Keratinocyte (primary cell): ENCODE measurements around the gene HMG20A. TPM values are rescaled to one million over a fixed set of nuclear protein-coding genes. Genes with fewer than 3 reads are reported as not detected.

Experiments
- DNase-seq: peaks from one replicate; pipeline ENCODE4 v3.0.0-alpha.2; 2011; ENCODE audit warnings: low read depth, missing footprints, low spot score
- FAIRE-seq: peaks from 2 replicates; lab custom pipeline; 2011; peaks lifted over from hg19 to GRCh38; lab: Jason Lieb, UNC
- H2AFZ ChIP-seq: 2 replicates; pipeline ENCODE4 v1.6.0; 2012; ENCODE audit warnings: low read length, control low read depth, inconsistent platforms; ENCODE audit not compliant: control insufficient read depth
- H3K27ac ChIP-seq: 2 replicates; pipeline ENCODE4 v1.5.1; 2011; ENCODE audit warnings: low read length; ENCODE audit not compliant: control insufficient read depth, insufficient read depth
- H3K27me3 ChIP-seq: 3 replicates; pipeline ENCODE4 v1.6.0; 2011; ENCODE audit warnings: low read length; ENCODE audit not compliant: control insufficient read depth, insufficient read depth; ENCODE audit errors: extremely low read depth
- H3K36me3 ChIP-seq, 2 experiments: 2 replicates in 1 of 2; 3 replicates in 1 of 2; pipeline ENCODE4 v1.5.1; 2011; ENCODE audit warnings: low read length in 2 of 2, mild to moderate bottlenecking in 1 of 2; ENCODE audit not compliant: control insufficient read depth in 2 of 2, insufficient read depth in 2 of 2; ENCODE audit errors: extremely low read depth in 1 of 2
- H3K4me1 ChIP-seq: 3 replicates; pipeline ENCODE4 v1.5.1; 2011; ENCODE audit warnings: low read length; ENCODE audit not compliant: control insufficient read depth, insufficient read depth; ENCODE audit errors: extremely low read depth
- H3K4me2 ChIP-seq: 3 replicates; pipeline ENCODE4 v1.6.0; 2011; ENCODE audit warnings: low read depth, low read length; ENCODE audit not compliant: control insufficient read depth, insufficient read depth; ENCODE audit errors: extremely low read depth
- H3K4me3 ChIP-seq, 3 experiments: fragments of 200-600 bp in 1 of 3; sonication (generic) in 1 of 3; 2 replicates in 2 of 3; 3 replicates in 1 of 3; pipeline ENCODE4 v1.5.1; 2011 to 2016; ENCODE audit warnings: low read length in 3 of 3, mild to moderate bottlenecking in 3 of 3, control low read depth in 2 of 3, inconsistent platforms in 1 of 3, low read depth in 1 of 3, mixed read lengths in 1 of 3, mixed run types in 1 of 3, moderate library complexity in 1 of 3; ENCODE audit not compliant: control insufficient read depth in 2 of 3, insufficient read depth in 2 of 3; ENCODE audit errors: extremely low read depth in 1 of 3
- H3K79me2 ChIP-seq: 2 replicates; pipeline ENCODE4 v1.6.0; 2012; ENCODE audit warnings: low read length; ENCODE audit not compliant: control insufficient read depth, insufficient read depth
- H3K9ac ChIP-seq: 3 replicates; pipeline ENCODE4 v1.6.0; 2011; ENCODE audit warnings: low read length; ENCODE audit not compliant: control insufficient read depth, insufficient read depth; ENCODE audit errors: extremely low read depth
- H3K9me1 ChIP-seq: 3 replicates; pipeline ENCODE4 v1.6.0; 2011; ENCODE audit warnings: low read length; ENCODE audit not compliant: control insufficient read depth, insufficient read depth; ENCODE audit errors: extremely low read depth
- H3K9me3 ChIP-seq: 2 replicates; pipeline ENCODE4 v1.5.1; 2012; ENCODE audit warnings: low read depth, low read length; ENCODE audit not compliant: control insufficient read depth
- H4K20me1 ChIP-seq: 3 replicates; pipeline ENCODE4 v1.6.0; 2011; ENCODE audit warnings: low read length; ENCODE audit not compliant: control insufficient read depth, insufficient read depth; ENCODE audit errors: extremely low read depth
- EZH2 ChIP-seq: IDR thresholded peaks from one replicate; pipeline ENCODE4 v1.6.1; 2012; ENCODE audit warnings: inconsistent platforms, mild to moderate bottlenecking, low read length, moderate library complexity
- dilution Hi-C: fragments of 300-500 bp; cut with MboI; formaldehyde crosslinking; loops from one replicate; pipeline ENCODE4 v1.7.0; 2020; ENCODE audit warnings: low sequenced_read_pairs; ENCODE audit not compliant: extremely low pct_ligation_motif_present
- polyA plus RNA-seq, 5 experiments: library from polyadenylated mRNA; depleted of rRNA in 3 of 5; stranded (reverse) in 3 of 5; stranded (forward) in 1 of 5; unstranded in 1 of 5; fragments of >200 nt; gene quantifications; 1 replicate in 1 of 5; 2 replicates in 3 of 5; 3 replicates in 1 of 5; pipeline versions ENCODE4 v1.2.1 to v1.2.3, GENCODE V29; 2011 to 2012; ENCODE audit warnings: missing spikeins in 2 of 5, low read depth in 1 of 5, low replicate concordance in 1 of 5
- TF ChIP-seq, protein P1 (sequence below), 3 experiments: IDR thresholded peaks in 1 of 3; conservative IDR thresholded peaks in 1 of 3; optimal IDR thresholded peaks in 1 of 3; 2 replicates in 2 of 3; 3 replicates in 1 of 3; pipeline versions ENCODE3 to v1.5.1; 2011; ENCODE audit warnings: low read length in 3 of 3, mild to moderate bottlenecking in 3 of 3, moderate library complexity in 2 of 3, control low read depth in 1 of 3, inconsistent platforms in 1 of 3; ENCODE audit not compliant: insufficient read depth in 2 of 3; ENCODE audit errors: extremely low read depth in 1 of 3

Gene HMG20A
- polyA plus RNA-seq, 1 donor (not counting 4 experiments of a cell fraction or from before 2014, with no cell fraction given) = 44.6 TPM

- H3K9me1 ChIP-seq = no peaks in the 10 kb centered on the region
- H3K9ac ChIP-seq = no peak overlapping the region
- H3K9me3 ChIP-seq = no peaks in the 10 kb centered on the region
- FAIRE-seq = no peak
- no peak for DNase-seq
- no peak overlapping the region for H3K4me3 ChIP-seq
- dilution Hi-C loops = no loop called here
- H3K4me2 ChIP-seq = peak overlapping the region; percentile 25
- peaks cover 11% of the 10 kb centered on the region for H3K4me1 ChIP-seq
- no peak overlapping the region for H3K27ac ChIP-seq
- H2AFZ ChIP-seq = no peak overlapping the region
- peaks cover 0 to 4% of the 10 kb centered on the region in 2 experiments for H3K36me3 ChIP-seq
- no peaks in the 10 kb centered on the region for H3K27me3 ChIP-seq
- H4K20me1 ChIP-seq = no peaks in the 10 kb centered on the region
- TF ChIP-seq EZH2 = no peak
- TF ChIP-seq, protein P1, sequence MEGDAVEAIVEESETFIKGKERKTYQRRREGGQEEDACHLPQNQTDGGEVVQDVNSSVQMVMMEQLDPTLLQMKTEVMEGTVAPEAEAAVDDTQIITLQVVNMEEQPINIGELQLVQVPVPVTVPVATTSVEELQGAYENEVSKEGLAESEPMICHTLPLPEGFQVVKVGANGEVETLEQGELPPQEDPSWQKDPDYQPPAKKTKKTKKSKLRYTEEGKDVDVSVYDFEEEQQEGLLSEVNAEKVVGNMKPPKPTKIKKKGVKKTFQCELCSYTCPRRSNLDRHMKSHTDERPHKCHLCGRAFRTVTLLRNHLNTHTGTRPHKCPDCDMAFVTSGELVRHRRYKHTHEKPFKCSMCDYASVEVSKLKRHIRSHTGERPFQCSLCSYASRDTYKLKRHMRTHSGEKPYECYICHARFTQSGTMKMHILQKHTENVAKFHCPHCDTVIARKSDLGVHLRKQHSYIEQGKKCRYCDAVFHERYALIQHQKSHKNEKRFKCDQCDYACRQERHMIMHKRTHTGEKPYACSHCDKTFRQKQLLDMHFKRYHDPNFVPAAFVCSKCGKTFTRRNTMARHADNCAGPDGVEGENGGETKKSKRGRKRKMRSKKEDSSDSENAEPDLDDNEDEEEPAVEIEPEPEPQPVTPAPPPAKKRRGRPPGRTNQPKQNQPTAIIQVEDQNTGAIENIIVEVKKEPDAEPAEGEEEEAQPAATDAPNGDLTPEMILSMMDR (optimal IDR thresholded peaks at IDR 0.05 in 1 of 3, IDR thresholded peaks at IDR 0.05 in 1 of 3, conservative IDR thresholded peaks at IDR 0.05 in 1 of 3; ENCODE audit: extremely low read depth in 1 of 3, insufficient read depth in 2 of 3, low read length in 3 of 3) = no peak
- no peaks in the 10 kb centered on the region for H3K79me2 ChIP-seq
Observed at GRCh38 chr15:77457191-77457904, 36.7 kb downstream of the HMG20A start.

DNA sequence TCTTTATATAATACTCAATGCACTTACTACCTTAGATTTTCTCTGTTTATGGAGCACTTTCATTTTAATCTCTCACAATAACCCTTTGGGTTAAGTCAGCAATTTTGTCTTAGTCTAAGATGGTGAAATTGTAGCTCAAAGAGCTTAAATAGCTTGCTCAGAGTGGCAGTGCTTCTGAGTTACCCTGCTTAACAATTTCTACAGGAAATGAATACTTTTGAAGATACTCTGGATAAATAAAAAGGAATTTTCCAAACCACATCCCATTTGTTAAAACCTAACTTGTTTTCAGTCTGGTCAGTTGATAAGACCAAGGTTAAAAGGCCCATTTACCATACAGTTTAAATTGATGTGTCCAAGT lies 37.2 kb downstream of the HMG20A start:
- Histone ChIP-seq H3K27ac (no peak overlapping the region), H3K79me2 (no peaks in the 10 kb centered on the region), H3K36me3 (peaks cover 0 to 4% of the 10 kb centered on the region in 2 experiments), H3K4me2 (no peak overlapping the region), H4K20me1 (no peaks in the 10 kb centered on the region), H3K4me1 (peaks cover 11% of the 10 kb centered on the region), H3K9ac (no peak overlapping the region), H3K9me1 (no peaks in the 10 kb centered on the region), H3K27me3 (no peaks in the 10 kb centered on the region), H2AFZ (no peak overlapping the region), H3K9me3 (no peaks in the 10 kb centered on the region), H3K4me3 (no peak overlapping the region)
- dilution Hi-C loops = no loop called here
- TF ChIP-seq EZH2 = no peak
- TF ChIP-seq, protein P1 (optimal IDR thresholded peaks at IDR 0.05 in 1 of 3, IDR thresholded peaks at IDR 0.05 in 1 of 3, conservative IDR thresholded peaks at IDR 0.05 in 1 of 3; ENCODE audit: extremely low read depth in 1 of 3, insufficient read depth in 2 of 3, low read length in 3 of 3) = no peak
- no peak for FAIRE-seq
- no peak for DNase-seq
